Measurements from ENCODE around the gene CHAD.

- no peak for TF ChIP-seq CTCF (conservative IDR thresholded peaks at IDR 0.05; ENCODE audit: low read length)
- no peak for TF ChIP-seq EZH2phosphoT487 (IDR thresholded peaks at IDR 0.05; ENCODE audit: borderline replicate concordance, low read depth, low read length)
These were observed 13.4 kb upstream of the CHAD start for GRCh38 chr17:50482110-50482509.
